Heart right ventricle (tissue), 16 donors: ENCODE measurements around the gene METTL3. TPM values are rescaled to one million over a fixed set of nuclear protein-coding genes. Genes with fewer than 3 reads are reported as not detected.

Experiments used
- ATAC-seq, 8 donors: fragments of 200-7000 bp; cut with Tn5 transposase; one replicate each; pipeline ENCODE4 v1.9.1; 2020; ENCODE audit warnings: mild to moderate bottlenecking in 8 of 8, moderate library complexity in 8 of 8, moderate number of reproducible peaks in 1 of 8
- DNase-seq, 2 donors: peaks; one replicate each; pipeline ENCODE4 v3.0.0-alpha.2; 2020
- H3K27ac ChIP-seq, 10 donors: fragments of 200-600 bp; sonication (generic) in 2 of 10; one replicate each; pipeline versions ENCODE4 v1.5.0 to v1.8.0; 2020 to 2022; ENCODE audit warnings: mild to moderate bottlenecking in 3 of 10
- H3K27me3 ChIP-seq, 7 donors: fragments of 200-600 bp; one replicate each; pipeline ENCODE4 v1.8.0; 2021 to 2022; ENCODE audit warnings: mild to moderate bottlenecking in 2 of 7
- H3K36me3 ChIP-seq, 9 donors: fragments of 200-600 bp; sonication (generic) in 1 of 9; one replicate each; pipeline versions ENCODE4 v1.5.0 to v1.8.0; 2020 to 2022; ENCODE audit warnings: mild to moderate bottlenecking in 2 of 9
- H3K4me1 ChIP-seq, 9 donors: fragments of 200-600 bp; sonication (generic) in 1 of 9; one replicate each; pipeline versions ENCODE4 v1.5.0 to v1.8.0; 2020 to 2022; ENCODE audit warnings: mild to moderate bottlenecking in 4 of 9
- H3K4me3 ChIP-seq, 10 donors: fragments of 200-600 bp; sonication (generic) in 2 of 10; one replicate each; pipeline versions ENCODE4 v1.5.0 to v1.8.0; 2020 to 2022; ENCODE audit warnings: mild to moderate bottlenecking in 7 of 10, moderate library complexity in 2 of 10
- H3K9me3 ChIP-seq, 11 donors: fragments of 200-600 bp in 10 of 11; sonication (generic) in 2 of 11; one replicate each; pipeline versions ENCODE4 v1.5.0 to v1.8.0; 2013 to 2022; ENCODE audit warnings: mild to moderate bottlenecking in 2 of 11, control low read depth in 1 of 11, moderate library complexity in 1 of 11
- CTCF ChIP-seq, 9 donors: fragments of 200-600 bp; sonication (generic) in 2 of 9; IDR thresholded peaks; one replicate each; pipeline versions ENCODE4 v1.5.0 to v1.8.0; 2021 to 2022; ENCODE audit warnings: antibody characterized with exemption in 9 of 9, mild to moderate bottlenecking in 5 of 9, moderate library complexity in 1 of 9
- WGBS, 2 donors: extraction: QIAGEN DNeasy Blood & Tissue Kit; methylation state at CpG; one replicate each; pipeline ENCODE4 v1.1.7; 2013; ENCODE audit warnings: inconsistent platforms in 1 of 2; 5-methylcytosine and 5-hydroxymethylcytosine counted together
- intact Hi-C, 10 donors: fragments of 100-400 bp; cut with DNase I; formaldehyde crosslinking; loops; one replicate each; pipeline versions ENCODE4 v1.11.1 to v1.14.2; 2022
- polyA plus RNA-seq, 2 donors: library from polyadenylated mRNA; stranded (reverse); fragments of 200-250 nt; gene quantifications; one replicate each; pipeline ENCODE4 v1.2.3, GENCODE V29; 2013
- total RNA-seq, 10 donors: library from RNA; stranded (reverse); fragmentation: NEBNext Ultra II Directional in 3 of 10; extraction: Animal tissue kit (Norgen Biotek cat#: 25700) in 3 of 10; gene quantifications; one replicate each; pipeline versions ENCODE4 v1.2.1 to v1.2.4, GENCODE V29; 2021 to 2023
- donor health status: Arrhythmogenic right ventricular cardiomyopathy.
- donor health status: ischemic (EF 13 %, LVEDD 7.1; RV severe dilation, severe dysfunction).
- donor health status: healthy with polysubstance abuse.
- donor health status: DM: no; HTN: yes; CAD: no.
- donor health status: DM: no; HTN: no; CAD: no.
- donor health status: ischemic (EF 25% LVEDD 6.9; RV normal size, moderate dysfunction).
- donor health status: ischemic (EF 25% LVEDD 5.7; RV mildly dilated, moderate dysfunction).
- donor health status: healthy.
- donor health status: DM: yes; HTN: yes; CAD: no.
- donor health status: Ischemic cardiomyopathy.
- donor health status: ischemic (EF 35%, LVEDD 5.7; RV mildly dilated, moderate dysfunction).
- donor health status: nonischemic (EF 11% LVEDD 7.7; RV severe dilation, severe dysfunction).
- donor health status: DM: yes; HTN: yes; CAD: no.
- donor health status: PGD.
- donor health status: ischemic (EF 29% LVEDD 5.4; RV normal size, mild dysfunction).
- donor health status: nonischemic (EF 23%, LVEDD 6.1; RV moderate dilation, normal function).

Gene METTL3
- total and polyA plus RNA-seq, 12 donors: 21.0 to 46.7 (median 24.0) TPM

- peak overlapping the region in 4 of 10 donors; percentile 39 to 65 (median 54) for H3K27ac ChIP-seq
- intact Hi-C loops: no loop called here
- H3K4me1 ChIP-seq: peaks cover 0 to 16% (median 6%) of the 10 kb centered on the region in 9 donors
- WGBS, 2 donors: 38% methylated on average over 10 to 12 of the region's 12 CpGs
- TF ChIP-seq CTCF (IDR thresholded peaks at IDR 0.05): no peak
- DNase-seq (no peak), ATAC-seq (peak; percentile 25 to 50 (median 41))
- H3K36me3 ChIP-seq: no peaks in the 10 kb centered on the region
- peaks cover 0 to 8% (median 0%) of the 10 kb centered on the region in 7 donors for H3K27me3 ChIP-seq
- no peaks in the 10 kb centered on the region for H3K9me3 ChIP-seq
- H3K4me3 ChIP-seq: peak overlapping the region; percentile 47 to 77 (median 69)
Observed at GRCh38 chr14:21525571-21525961, 14.4 kb upstream of the METTL3 start.

- Histone ChIP-seq H3K9me3 (no peaks in the 10 kb centered on the region), H3K27me3 (peaks cover 0 to 8% (median 0%) of the 10 kb centered on the region in 7 donors), H3K4me1 (peaks cover 0 to 16% (median 6%) of the 10 kb centered on the region in 9 donors), H3K4me3 (peak overlapping the region in 5 of 10 donors; percentile 66 to 77 (median 69)), H3K36me3 (no peaks in the 10 kb centered on the region), H3K27ac (no peak overlapping the region)
- intact Hi-C loops: no loop called here
- 83 to 87% methylated on average over 18 of the region's 18 CpGs for WGBS, 2 donors
- DNase-seq (no peak), ATAC-seq (no peak)
- no peak for TF ChIP-seq CTCF (IDR thresholded peaks at IDR 0.05)
Observed at GRCh38 chr14:21524575-21525490, 13.7 kb upstream of the METTL3 start.

- no peak for TF ChIP-seq CTCF (IDR thresholded peaks at IDR 0.05)
Observed at GRCh38 chr14:21523203-21523602, 12.1 kb upstream of the METTL3 start.

GRCh38 chr14:21521501-21521900, 10.4 kb upstream of the METTL3 start:
- peaks cover 0 to 6% (median 0%) of the 10 kb centered on the region in 9 donors for H3K4me1 ChIP-seq
- no peaks in the 10 kb centered on the region for H3K9me3 ChIP-seq
- H3K27me3 ChIP-seq: peaks cover 0 to 3% (median 0%) of the 10 kb centered on the region in 7 donors
- no peak for ATAC-seq
- intact Hi-C loops: no loop called here
- no peak for DNase-seq
- H3K4me3 ChIP-seq: no peak overlapping the region
- no peak for TF ChIP-seq CTCF (IDR thresholded peaks at IDR 0.05)
- 79 to 82% methylated on average over 2 of the region's 2 CpGs for WGBS, 2 donors
- H3K27ac ChIP-seq: no peak overlapping the region
- no peaks in the 10 kb centered on the region for H3K36me3 ChIP-seq

More at GRCh38 chr14:21523203-21523602, 12.1 kb upstream of the METTL3 start:
- Histone ChIP-seq H3K27me3 (peaks cover 0 to 8% (median 0%) of the 10 kb centered on the region in 7 donors), H3K9me3 (no peaks in the 10 kb centered on the region), H3K36me3 (no peaks in the 10 kb centered on the region), H3K4me3 (no peak overlapping the region), H3K4me1 (peaks cover 0 to 16% (median 6%) of the 10 kb centered on the region in 9 donors), H3K27ac (no peak overlapping the region)
- DNase-seq (no peak), ATAC-seq (no peak)
- intact Hi-C loops: no loop called here
- WGBS, 2 donors: 75 to 78% methylated on average over 7 of the region's 7 CpGs
